GM12873 (cell line): ENCODE measurements around the gene NFIA.

Experiments used
- TF ChIP-seq, protein P1 (sequence below): IDR thresholded peaks from 2 replicates; pipeline ENCODE4 v1.5.1; 2012; ENCODE audit warnings: low read depth, mild to moderate bottlenecking, moderate library complexity, low read length, control low read depth; ENCODE audit not compliant: insufficient read depth; ENCODE audit errors: missing control alignments

Gene NFIA

DNA sequence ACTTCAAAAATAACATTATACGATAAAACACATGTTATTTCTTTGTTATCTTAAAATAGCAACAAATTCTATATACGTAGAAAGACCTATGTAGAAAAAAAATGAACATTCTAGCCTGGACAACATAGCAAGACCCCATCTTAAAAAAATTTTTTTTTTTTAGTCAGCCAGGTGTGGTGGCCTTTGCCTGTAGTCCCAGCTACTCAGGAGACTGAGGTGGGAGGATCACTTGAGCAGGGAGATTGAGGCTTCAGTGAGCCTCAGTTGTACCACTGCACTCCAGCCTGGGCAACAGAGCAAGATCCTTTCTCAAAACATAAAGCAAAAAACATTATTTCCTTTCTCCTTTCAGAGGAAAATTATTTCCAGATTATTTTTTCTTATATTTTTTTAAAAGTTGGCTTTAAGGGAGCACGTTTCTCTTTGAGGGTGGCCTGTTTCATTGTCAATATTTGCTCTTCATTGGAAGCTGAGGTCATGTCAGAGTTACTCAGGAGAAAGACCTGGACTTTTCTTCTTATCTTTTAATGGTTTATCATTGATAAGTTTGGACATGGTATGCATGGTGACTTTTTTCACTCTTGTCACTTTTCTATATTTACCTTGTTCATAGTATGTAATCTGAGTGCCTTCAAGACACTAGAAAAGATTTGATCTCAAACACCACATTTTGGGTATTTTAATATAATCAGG is 32.0 kb downstream of the NFIA start:
- TF ChIP-seq, protein P1, sequence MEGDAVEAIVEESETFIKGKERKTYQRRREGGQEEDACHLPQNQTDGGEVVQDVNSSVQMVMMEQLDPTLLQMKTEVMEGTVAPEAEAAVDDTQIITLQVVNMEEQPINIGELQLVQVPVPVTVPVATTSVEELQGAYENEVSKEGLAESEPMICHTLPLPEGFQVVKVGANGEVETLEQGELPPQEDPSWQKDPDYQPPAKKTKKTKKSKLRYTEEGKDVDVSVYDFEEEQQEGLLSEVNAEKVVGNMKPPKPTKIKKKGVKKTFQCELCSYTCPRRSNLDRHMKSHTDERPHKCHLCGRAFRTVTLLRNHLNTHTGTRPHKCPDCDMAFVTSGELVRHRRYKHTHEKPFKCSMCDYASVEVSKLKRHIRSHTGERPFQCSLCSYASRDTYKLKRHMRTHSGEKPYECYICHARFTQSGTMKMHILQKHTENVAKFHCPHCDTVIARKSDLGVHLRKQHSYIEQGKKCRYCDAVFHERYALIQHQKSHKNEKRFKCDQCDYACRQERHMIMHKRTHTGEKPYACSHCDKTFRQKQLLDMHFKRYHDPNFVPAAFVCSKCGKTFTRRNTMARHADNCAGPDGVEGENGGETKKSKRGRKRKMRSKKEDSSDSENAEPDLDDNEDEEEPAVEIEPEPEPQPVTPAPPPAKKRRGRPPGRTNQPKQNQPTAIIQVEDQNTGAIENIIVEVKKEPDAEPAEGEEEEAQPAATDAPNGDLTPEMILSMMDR: no peak

DNA sequence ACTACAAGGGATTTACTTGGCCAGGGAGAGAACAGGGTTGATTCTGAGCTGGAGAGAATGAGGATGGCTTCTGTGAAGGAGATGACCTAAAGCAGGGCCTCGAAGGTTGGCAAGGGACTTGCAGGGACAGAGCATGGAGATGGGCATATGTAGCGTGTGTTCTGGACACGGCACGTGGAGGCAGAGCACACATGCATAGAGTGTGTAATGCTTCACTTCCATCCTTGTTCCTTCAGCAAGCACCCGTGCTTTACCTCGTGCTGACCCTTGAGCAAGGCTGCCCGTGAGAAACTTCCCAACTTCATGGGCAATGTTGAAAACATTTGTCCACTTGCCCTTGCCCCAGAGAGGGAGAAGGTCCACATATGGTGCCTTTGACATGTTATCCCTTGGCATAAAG is 33.1 kb downstream of the NFIA start:
- TF ChIP-seq, protein P1: no peak

DNA sequence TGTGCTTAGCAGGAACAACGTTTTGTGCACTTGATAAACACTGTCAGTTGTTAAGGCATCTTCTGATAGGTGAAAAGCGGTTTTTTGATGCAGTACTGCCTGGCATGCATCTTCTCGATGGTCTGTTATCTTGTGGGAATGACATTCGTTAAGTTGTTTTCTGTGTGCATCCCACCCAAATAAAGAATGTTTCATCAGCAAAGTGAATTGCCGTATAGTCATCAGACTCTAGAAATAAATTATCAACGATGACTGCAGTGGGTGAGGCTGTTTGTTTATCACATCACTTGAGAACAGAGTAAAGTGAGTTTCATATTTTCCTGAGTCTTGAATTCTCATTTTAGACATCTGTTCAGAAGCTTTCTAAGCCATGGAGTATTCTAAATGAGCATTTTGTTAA is 34.1 kb downstream of the NFIA start:
- TF ChIP-seq, protein P1: no peak

DNA sequence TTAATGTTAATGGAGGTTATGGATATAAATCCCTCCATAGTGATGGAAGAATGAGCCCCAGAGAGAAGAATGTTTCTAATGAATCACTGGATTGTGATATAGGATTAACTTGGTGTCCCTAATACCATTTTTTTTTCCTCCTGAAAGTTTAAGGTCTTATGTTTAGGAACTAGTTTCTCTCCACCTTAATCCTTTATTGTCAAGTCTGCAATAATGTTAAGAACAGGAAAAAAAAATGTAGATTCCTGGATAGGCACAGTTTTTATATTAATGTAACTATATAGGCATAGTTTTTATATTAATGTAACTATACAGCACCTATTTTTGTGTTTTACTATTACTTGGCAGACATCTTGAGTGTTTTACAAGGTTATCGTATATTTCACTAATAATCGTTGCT is 34.9 kb downstream of the NFIA start:
- TF ChIP-seq, protein P1: no peak

DNA sequence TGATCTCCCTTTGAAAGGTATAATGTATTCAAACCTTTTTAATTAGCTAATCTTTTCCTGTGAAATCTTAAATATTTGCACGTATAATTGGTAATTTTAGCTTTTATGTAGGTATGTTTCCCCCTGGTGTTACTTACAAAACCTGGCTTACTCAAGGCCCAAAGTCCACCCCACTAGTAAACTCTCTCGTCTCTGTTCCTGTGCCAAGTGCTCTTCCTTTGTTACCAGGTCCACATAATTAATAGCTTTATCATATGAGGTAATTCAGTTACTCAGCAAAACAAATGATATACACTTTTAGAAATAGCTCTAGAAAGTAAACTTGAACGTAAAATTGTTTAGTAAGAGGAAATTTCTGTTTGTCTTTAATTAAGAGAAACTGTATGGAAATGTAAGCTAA is 36.7 kb downstream of the NFIA start:
- TF ChIP-seq, protein P1: no peak

DNA sequence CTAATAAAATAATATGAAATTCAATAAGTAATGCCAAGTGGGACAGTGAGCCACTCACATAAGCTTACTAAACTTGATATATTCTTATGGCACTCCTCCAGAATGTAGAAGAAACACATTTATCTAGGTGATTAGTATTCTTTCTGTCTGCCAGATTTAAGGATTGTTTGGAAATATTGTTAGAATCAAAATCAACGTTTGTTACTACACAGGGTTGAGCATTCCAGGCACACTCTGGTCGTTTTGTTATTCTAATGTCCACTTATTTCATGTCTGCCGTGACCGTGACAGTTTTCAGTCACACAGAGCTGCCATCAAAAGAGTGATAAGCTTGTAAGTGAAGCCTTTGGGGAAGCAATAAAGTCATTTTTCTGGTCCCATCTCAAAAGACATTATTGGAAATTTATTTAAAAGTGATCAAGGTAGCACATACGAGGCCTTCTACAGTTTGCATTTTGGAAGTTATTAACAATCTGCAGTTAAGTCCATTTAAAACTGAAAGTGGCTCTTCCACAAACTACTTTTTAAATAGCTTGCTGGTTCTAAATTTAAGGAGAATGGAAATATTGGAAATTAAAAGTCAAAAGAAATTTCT is 38.0 kb downstream of the NFIA start:
- TF ChIP-seq, protein P1: no peak

DNA sequence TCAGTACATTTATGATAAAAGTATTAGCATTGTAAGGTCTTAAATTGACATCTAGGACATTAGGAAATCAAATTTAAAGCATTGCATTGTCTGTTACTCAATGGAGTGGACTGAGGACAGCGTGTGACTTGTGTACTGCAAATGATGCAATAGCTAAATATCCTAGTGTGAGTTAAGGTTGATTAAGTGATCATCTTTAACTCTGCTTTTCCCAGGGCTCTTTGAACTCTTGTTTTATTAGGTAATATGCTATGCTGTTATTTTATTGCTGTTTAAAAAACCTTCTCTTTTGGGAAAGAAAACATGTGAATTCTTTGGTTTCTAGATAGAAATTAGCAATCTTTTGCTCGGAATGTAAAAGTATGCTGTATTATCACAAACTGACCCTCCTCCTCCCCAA is 38.6 kb downstream of the NFIA start:
- TF ChIP-seq, protein P1: no peak
